Astrocyte of the hippocampus (primary cell): Measurements from ENCODE around the gene DUSP22.

ENCODE experiments used
- DNase-seq: peaks from one replicate; pipeline ENCODE4 v3.0.0; 2011; ENCODE audit warnings: low read depth, low spot score

DUSP22 gene

DNA sequence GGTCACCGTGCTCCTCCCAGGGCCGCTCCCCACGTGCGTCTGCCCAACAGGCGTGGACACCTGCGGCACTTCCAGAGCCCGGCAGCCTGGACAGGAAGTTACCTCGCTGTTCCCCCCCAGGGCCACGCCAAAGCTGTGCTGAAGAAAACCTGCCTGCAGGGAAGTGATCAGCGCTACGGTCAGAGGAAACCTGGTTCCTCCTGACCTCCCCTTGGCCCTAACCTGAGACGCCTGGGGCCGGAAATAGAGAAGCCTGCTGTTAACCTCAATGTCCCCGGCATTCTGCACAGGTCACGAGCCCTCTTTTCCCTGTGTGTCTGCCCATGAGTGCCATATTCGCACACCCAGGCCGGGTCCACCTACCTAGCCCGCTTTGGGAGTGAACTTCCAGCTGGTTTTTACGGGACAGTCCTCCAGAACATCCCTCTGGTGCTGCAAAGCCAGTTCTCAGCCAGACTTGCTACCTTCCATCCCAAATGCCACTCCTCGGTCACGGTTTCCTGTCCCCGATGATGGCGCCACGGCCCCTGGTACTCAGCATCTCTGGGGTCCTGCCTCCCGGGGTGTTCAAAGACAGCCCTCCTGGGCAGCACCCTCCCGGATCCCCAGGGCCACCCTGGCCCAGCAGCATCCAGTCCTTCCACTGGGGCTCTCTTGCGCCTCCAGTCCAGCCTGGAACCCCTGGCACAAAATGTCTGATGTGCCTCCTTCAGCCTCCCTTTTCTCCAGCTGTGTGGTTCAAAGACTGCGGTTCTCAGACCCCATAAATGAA, 87.3 kb downstream of the DUSP22 start:
- no peak for DNase-seq

DNA sequence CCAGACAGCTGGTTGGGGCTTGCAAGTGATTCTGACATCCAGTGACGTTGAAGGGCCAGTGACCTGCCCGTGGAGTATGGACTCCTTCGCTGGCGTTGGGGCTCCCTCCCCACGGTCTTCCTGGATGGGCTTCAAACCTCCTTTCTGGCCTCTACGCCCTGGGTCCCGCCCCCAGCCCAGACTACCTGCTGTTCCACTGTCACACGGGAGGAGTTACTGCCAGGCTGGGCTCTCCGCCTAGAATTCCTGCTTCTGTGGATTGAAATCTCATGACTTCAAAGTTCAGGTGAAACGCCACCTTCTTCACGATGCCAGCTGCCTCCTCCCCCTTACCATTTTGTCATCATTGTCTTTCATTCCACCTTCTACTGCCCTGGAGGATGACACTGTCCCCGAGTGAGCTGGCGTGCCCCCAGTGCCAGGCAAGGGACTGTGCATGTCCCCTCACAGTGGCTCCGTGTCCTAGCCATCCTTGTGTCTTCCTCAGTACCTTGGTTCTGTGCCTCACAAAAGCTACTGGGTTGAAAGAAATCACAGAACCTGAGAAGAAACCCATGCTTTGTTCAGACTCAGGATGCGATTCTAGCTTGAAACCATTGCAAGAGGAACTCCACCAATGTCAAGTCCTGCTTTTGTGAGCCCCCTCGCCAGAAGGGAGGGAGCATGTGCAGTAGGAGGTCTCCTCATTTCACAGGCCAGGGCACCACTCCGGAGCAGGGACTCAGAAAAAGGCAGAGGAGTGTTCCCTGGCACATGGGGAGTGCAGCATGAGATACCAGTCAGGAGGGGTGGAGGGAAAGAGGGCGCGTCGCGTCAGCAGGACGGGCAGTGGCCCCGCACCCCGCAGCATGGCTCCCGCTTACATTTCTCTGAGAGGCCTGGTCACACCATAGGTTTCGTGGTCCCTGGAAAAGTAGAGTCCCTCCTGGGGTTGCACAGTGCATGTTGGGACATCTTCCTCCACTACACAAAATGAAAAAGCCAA, 88.2 kb downstream of the DUSP22 start:
- DNase-seq = no peak

DNA sequence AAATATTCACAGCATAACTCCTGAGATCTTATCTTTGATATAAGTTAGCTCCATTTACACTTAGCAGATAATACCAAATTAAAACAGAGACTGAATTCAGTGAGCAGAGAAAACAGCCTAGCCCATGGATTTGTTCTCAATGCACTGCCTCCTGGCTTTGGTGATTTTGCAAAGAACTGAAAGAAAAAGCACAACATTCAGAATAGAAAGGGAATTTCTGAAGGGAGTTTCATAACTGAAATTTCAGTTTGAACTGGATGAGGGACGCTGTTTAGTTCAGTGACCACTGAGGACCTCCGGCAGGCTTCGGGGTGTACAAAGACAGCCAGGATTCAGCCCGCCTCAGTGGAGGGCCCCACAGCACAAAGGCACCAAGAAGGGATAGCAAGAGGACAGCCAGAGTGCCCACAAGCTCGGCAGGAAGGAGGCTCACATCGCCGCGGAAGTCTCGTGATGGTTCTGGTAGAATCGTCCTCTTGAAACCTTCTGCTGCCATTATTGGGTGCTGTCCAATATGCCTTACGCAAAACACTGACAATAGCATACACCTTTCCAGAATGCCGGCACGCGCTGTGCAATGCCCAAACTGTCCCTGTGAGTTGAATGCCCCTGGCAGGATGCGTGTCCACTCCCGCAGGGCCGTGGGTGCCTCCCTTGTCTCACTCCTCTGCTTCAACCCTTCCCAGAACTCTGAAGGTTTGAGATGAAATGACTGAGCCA, 89.6 kb downstream of the DUSP22 start:
- DNase-seq = no peak

DNA sequence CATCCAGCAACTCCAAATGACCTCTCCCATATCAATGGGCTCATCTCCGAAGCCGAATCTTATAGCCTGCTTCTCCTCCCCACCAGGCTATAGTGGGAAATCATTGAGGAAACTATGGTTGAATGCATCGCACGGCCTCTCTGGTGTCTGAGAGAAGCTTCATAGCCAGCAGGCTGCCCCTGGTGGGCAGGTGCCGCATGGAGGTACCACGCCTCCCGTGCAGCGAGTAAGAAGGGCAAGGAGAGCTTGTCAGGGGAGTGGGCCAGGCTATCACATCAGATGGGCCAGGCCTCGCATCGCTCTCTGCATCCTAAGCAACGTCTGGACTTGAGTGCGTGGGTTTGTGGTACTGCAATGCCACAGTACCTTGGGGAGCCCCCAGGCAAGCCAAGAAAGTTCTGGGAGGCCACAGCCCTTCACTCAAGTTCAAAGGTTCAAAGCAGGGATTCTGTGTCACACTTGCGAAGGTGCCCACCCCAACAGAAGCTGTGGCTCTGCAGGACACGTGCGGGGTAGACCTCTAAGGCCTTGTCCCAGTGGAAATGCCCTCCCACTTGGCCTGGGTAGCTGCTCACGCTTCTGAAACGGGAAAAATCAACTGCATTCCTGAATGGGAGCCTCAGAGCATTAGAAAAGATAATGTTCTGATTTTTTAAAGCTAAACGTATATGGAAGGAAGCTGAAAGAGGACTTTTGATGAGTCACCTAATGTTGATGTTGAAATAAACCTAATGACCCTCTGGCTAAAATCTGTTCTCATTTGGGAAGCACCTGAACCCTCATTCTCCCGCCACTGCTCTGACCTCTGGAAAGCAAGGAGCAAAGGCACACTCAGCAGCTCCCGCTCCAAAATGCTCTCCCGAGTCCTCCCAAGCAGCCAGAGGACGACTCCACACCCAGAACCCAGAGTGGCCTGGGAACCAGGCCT, 90.9 kb downstream of the DUSP22 start:
- no peak for DNase-seq

DNA sequence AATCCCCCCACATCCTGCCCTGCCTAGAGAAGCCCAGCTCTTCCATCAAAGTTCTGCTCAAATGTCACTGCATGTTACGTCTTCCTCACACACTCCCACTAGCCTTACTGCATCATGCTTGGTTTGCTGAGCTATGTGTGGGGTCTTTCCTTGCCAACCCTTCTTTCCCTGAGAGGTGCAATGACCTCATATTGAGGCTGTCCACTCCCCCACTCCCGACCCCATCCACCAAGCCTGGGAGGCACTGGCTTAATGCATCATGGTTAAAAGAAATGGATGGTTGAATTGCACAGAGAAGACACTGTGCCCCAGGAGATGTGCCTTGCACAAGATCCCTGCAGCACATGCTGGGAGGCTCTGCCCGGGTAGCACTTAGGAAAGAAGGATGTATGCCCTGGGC, 91.6 kb downstream of the DUSP22 start:
- DNase-seq = no peak

- DNase-seq = no peak
Measured at GRCh38 chr6:384898-385297, 92.6 kb downstream of the DUSP22 start.

DNA sequence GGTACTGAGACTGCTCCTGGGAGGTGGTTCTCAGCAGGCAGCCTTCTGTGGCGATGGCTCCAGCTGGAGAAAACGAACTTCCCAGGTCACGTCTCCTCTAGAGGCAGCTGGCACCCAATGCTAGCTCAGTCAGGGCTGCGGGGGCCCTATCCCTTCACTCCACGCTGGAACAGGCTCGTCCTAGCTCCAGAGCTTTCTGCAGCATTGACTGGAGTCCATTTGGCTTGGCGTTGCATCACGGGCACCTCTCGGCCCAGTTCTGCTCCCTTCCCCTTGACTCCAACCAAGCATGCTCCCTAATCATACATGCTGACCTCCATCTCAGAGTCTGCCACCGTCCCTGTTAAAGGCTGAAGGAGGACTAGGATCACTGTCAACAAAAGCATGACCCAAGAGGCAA, 93.3 kb downstream of the DUSP22 start:
- DNase-seq = no peak

GRCh38 chr6:386688-387266, 94.5 kb downstream of the DUSP22 start:
- DNase-seq = no peak

- peak; percentile 31 for DNase-seq
Measured at GRCh38 chr6:387293-387741, 95.0 kb downstream of the DUSP22 start.

DNA sequence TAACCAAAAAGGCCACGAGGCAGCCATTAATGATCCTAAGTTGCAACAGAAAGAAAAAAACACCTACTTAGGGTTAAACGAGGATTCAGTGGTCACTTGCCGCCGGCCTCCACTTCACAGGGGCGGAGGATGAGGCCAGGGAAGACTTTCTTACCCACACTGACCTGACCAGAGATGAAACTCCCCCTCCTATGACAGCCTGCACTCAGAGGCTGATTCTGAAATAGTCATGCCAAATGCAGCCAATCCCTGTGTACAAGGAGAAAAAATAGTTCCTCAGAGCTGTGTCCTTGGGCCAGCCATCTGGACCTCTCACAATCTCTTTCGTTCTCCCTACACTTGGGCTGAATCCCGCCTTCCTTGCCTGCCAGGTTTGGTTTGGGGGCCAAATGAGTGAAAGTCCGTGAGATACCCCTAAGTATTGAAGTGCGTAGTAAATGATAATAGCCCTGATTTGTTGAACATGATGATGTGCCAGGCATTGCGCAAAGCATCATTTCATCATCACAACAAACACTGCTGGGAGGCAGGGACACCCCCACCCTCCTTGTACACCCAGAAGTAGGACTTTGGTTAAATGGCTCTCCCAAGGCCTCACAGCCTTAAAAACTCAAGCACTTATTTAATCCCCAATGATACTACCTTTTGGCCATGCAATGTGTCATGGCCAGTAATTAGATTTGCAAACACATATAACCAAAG, 96.1 kb downstream of the DUSP22 start:
- no peak for DNase-seq

DNA sequence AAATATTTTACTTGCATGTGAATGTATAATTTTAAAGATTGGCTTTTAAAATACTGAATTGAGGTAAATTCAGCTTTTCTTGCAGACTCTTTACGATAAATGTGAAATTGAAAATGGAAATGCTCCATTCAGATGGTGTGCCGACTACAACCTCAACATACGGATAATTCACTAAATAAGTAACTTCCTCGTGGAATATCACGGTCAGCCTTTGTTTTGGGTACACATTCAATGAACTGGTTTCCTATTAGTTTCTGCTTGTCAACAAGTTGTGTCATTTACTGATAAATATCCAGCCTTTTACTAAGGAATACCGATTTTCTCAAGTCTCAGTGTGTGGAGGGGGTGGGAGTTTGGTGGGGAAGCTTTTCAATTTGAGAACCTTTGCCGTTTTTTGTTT, 96.9 kb downstream of the DUSP22 start:
- no peak for DNase-seq

GRCh38 chr6:389622-390021, 97.3 kb downstream of the DUSP22 start:
- no peak for DNase-seq

- DNase-seq = peak; percentile 30
Measured at GRCh38 chr6:390914-391558, 98.7 kb downstream of the DUSP22 start.

DNA sequence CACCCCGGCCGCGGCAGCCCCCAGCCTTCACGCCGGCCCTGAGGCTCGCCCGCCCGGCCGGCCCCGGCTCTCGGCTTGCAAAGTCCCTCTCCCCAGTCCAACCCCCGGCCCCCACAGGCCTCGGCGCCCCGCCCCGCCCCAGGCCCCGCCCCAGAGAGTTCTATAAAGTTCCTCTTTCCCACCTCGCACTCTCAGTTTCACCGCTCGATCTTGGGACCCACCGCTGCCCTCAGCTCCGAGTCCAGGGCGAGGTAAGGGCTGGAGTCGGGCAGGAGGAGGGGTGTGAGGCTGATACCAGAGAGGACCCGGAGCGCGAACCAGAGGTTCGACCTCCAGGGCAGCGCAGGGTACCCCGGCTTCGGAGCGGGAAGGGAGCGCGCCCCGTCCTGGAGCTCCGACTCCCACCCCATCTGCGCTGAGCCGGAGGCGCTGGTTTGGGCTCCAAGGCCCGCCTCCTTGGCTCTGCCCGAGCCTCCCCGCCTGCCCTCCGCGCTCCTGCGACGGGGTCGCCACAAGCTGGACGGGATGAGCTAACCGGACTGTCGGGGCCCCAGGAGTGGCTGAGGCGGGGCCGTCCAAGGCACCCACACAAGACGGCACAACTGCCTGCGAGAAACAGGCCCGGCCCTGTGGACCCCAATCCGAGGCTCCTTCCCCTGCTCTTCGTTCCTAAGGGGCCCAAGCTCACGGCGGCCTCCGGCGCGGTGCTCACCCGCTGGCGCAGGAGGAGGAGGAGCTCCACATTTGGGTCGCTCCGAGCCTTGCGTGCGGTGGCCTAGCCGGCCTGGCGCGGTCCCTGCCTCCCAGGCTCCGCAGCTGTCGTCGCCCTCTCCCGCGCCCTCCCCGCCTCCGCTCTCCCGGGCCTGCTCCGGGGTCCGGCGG, 99.5 kb downstream of the DUSP22 start, which contains the start of gene IRF4:
IRF4 (plus strand) TSS at position 194 of the 882 bp plus-strand sequence. CDS start 1,401 bp downstream, outside the sequence.
- peak; percentile 34 for DNase-seq

GRCh38 chr6:392441-393390, 100.4 kb downstream of the DUSP22 start:
- peak; percentile 48 for DNase-seq

DNA sequence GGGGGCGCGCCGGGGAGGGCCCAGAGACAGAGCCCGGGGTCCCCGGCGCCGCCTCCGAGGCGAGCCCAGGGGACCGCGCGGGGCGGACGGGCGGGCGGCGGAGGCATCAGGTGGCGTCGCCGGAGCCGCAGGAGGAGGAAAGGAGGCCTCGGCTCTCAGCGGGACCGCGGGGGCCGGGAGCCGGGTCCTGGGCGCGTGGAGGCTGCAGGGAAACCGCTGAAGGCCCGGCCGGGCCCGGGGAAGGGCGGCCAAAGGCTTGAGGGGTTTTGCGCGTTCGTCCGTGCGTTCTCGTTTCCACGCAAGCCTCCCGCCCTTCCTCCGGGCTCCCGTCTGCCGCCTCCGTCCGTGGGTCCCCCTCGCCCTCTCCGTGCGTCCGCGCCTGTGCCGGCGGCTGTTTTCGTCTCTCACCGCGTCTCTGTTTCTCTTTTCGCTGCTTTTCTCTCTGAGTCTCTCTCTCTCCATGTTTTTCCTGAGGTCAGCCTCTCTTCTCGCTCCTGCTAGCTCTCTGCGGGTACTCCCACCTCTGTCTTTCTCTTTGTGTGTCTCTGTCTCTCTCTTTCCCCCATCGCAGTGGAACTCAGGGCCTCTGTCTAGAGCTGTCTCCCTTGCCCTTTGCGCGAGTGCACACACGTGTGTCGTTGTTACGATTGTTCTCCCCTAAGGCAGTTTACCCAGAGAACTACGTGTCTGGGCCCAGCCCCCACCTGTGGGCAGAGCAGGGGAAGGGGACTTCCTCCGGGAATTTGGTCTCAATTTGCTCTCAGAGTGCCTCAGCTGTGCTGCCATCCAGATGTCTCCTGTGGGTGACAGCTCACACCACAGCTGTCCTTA, 101.3 kb downstream of the DUSP22 start:
- no peak for DNase-seq
